H4 (cell line): ENCODE data around the gene ARL15. TPM values are rescaled to one million over a fixed set of nuclear protein-coding genes. Genes with fewer than 3 reads are reported as not detected.

ENCODE experiments used
- DNase-seq: peaks from one replicate; pipeline ENCODE4 v3.0.0-alpha.2; 2015; ENCODE audit warnings: low spot score
- total RNA-seq: library from RNA; depleted of rRNA; stranded (reverse); fragments of >200 nt; shearing (Covaris generic); gene quantifications from 2 replicates; pipeline ENCODE4 v1.2.3, GENCODE V29; 2014

The ARL15 gene
- total RNA-seq, 1 experiment from 2014 or later = 15.3 TPM

DNA sequence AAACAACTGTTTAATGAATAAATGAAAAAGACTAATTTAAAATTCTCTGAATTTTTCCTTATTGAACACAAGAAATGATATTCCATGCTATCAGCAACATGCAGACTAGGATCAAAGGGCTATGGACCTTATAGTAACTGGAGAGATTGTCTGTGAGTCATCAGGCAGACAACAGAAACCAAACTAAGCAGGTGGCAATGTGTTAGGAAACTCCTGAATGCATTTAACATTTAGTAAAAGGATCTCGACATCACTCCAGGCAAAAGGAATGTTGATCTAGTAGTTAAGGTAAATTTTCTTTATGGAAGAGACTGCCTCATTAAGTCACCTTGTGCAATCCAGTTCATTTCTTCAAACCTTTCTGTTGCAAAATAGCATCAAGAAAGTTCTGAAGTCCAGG lies 58.4 kb downstream of the ARL15 start:
- DNase-seq = no peak

DNA sequence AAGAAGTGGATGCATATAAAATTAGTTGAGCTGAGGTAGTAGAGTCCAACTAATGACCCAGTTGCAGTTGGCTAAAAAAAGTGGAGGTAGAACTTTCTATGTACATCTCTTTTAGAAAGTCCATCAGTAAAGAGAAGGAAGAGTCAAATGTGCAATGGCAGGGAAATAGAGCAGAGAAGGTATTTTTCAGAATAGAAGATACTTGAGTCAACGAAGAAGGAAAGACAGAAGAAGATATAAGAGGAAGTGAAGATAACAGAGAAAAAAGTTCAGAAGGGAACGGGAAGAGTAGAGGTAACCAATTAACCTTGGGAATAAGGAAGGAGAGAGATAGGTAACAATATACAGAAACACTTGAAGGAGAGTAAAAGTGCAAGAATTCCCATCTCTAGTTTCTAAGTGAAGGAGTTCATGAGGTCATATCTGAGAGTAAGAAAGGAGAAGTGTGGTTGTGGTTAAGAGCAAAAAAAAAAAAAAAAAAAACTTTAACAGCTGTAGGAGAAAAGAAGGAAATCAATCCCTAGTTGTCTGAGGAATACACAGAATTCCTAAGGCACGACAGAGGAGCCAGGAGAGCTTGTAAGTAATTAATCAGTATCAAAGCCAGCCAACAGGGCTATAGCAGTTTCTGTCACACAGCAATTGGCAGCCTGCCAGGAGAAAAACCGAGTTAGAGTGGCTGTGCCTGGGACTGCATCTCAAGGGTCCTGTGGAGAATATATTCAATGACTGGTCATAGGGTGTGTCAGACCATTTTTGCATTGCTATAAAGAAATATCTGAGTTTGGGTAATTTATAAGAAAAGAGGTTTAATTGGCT lies 61.0 kb downstream of the ARL15 start:
- DNase-seq = peak; percentile 11

DNA sequence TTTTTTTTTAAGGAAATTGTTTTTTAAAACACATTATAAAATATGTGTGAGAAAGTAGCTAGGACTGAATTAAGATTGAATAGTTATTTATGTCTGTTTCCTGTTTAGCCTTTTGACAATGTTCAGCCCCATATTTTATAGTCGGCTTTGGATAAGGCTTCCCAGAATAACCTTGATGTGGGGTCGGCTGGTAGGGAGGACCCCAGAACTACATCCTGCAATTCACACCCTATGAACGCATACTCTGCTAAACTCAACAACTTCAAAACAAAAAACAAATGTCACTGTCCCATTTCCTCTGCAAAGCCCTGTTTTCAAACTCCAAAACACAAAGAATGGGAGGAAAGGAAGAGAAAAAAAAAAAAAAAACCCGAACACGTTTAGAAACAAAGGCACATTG lies 63.1 kb downstream of the ARL15 start:
- DNase-seq = no peak

- DNase-seq = peak; percentile 28
Measured at GRCh38 chr5:54243483-54244080, 66.8 kb downstream of the ARL15 start.

DNA sequence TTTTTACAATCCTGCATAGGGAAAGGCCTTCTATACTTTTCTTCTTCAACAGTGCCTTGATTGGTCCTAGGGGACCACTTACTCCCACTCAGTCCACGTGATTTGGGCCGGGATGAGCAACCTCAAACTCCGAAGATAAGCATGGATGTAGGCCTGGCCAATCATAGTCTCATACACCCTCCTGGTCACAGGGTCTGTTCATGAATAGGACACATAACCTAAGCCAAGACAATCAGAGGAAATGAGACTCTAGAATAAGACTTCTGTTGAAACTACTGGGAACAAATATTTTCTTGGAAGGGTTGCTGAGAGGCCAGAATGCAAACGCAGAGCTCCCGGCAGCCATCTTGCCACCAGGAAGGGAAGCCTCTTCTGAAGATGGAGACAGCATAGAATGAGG lies 68.1 kb downstream of the ARL15 start:
- DNase-seq = no peak

- DNase-seq = peak; percentile 40
Measured at GRCh38 chr5:54234304-54234933, 76.0 kb downstream of the ARL15 start.

- DNase-seq = no peak
Measured at GRCh38 chr5:54230936-54231685, 79.3 kb downstream of the ARL15 start.

GRCh38 chr5:54229041-54229780 lies 81.2 kb downstream of the ARL15 start:
- DNase-seq = peak; percentile 43

GRCh38 chr5:54227759-54228158 lies 82.6 kb downstream of the ARL15 start:
- DNase-seq = no peak

GRCh38 chr5:54227109-54227508 lies 83.3 kb downstream of the ARL15 start:
- DNase-seq = no peak

GRCh38 chr5:54226215-54226614 lies 84.2 kb downstream of the ARL15 start:
- no peak for DNase-seq

- no peak for DNase-seq
Measured at GRCh38 chr5:54224103-54224826, 86.1 kb downstream of the ARL15 start.

GRCh38 chr5:54222336-54222735 lies 88.0 kb downstream of the ARL15 start:
- no peak for DNase-seq

DNA sequence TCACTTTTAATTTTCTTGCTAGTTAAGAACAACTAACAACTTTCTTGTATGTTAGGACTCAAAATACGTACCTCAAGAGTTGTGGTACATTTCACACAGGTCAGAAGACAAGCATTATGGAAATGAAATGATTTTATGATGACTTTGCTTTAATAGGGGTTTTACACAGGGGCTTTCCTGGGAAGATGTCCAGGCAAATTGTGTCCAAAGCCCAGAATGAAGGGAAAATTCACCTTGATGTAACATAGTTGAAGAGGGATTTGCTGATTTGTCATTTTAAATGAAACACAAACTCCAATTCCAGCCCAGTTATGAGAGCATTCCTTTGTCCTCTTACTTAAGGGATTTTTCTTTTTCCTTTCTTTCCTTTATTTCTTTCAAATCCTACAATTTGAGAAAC lies 89.2 kb downstream of the ARL15 start:
- no peak for DNase-seq

- no peak for DNase-seq
Measured at GRCh38 chr5:54220230-54221040, 89.9 kb downstream of the ARL15 start.

GRCh38 chr5:54217826-54218503 lies 92.4 kb downstream of the ARL15 start:
- DNase-seq = peak; percentile 65

- no peak for DNase-seq
Measured at GRCh38 chr5:54215233-54215736, 95.1 kb downstream of the ARL15 start.

- DNase-seq = no peak
Measured at GRCh38 chr5:54214722-54215121, 95.7 kb downstream of the ARL15 start.

- DNase-seq = no peak
Measured at GRCh38 chr5:54212331-54212730, 98.0 kb downstream of the ARL15 start.
